K562 (cell line): ENCODE measurements around the gene ACAT2. TPM values are rescaled to one million over a fixed set of nuclear protein-coding genes. Genes with fewer than 3 reads are reported as not detected.

ENCODE experiments used
- BACH1 ChIP-seq: fragments of 200-800 bp; sonication (Bioruptor generic); IDR thresholded peaks from 2 replicates; pipeline ENCODE4 v1.6.1; 2016; ENCODE audit warnings: missing genetic modification characterization, missing compliant biosample characterization
- MED1 ChIP-seq: sonication (generic); formaldehyde crosslinking; IDR thresholded peaks from 2 replicates; pipeline ENCODE4 v1.8.1; 2023; ENCODE audit warnings: missing genetic modification reagents, borderline replicate concordance
- SNRNP70 ChIP-seq: fragments of 200-400 bp; formaldehyde crosslinking; optimal IDR thresholded peaks from 2 replicates; pipeline ENCODE3; 2017; ENCODE audit warnings: low read depth, low read length
- ZEB2 ChIP-seq: fragments of 450-650 bp; IDR thresholded peaks from 2 replicates; pipeline ENCODE4 v1.6.1; 2016
- polyA plus RNA-seq, 8 experiments: library from polyadenylated mRNA; depleted of rRNA in 4 of 8; stranded (reverse) in 5 of 8; unstranded in 3 of 8; fragments of >200 nt; fragmentation: Nextera tagmentation in 2 of 8; fragmentation: Illumina TruSeq in 1 of 8; extraction: Ambion mirVana in 2 of 8; extraction: Trizol in 1 of 8; gene quantifications; 2 replicates each; pipeline versions ENCODE4 v1.2.1 to v1.2.3, GENCODE V29; 2011 to 2014; ENCODE audit warnings: inconsistent platforms in 1 of 8, missing spikeins in 1 of 8
- total RNA-seq, 7 experiments: library from RNA; depleted of rRNA in 6 of 7; stranded (reverse); fragments of >200 nt in 6 of 7; fragmentation: Illumina TruSeq in 2 of 7; extraction: Trizol in 2 of 7; gene quantifications; 2 replicates each; pipeline versions ENCODE4 v1.2.1 to v1.2.3, GENCODE V29; 2011 to 2021; ENCODE audit warnings: low replicate concordance in 1 of 7
- TF ChIP-seq, protein P1 (sequence below): fragments of 250-450 bp; sonication (Bioruptor Pico); IDR thresholded peaks from 2 replicates; pipeline ENCODE4 v1.8.0; 2021; ENCODE audit warnings: moderate library complexity, mild to moderate bottlenecking, inconsistent platforms
- TF ChIP-seq, protein P2 (sequence below), 2 experiments: fragments of 450-650 bp in 1 of 2; sonication (generic) in 1 of 2; formaldehyde crosslinking in 1 of 2; IDR thresholded peaks; 2 replicates each; pipeline versions ENCODE4 v1.7.1 to v1.9.0; 2016 to 2022; ENCODE audit warnings: inconsistent platforms in 1 of 2, mild to moderate bottlenecking in 1 of 2, missing genetic modification reagents in 1 of 2

Gene ACAT2
- total and polyA plus RNA-seq, 9 of the 15 experiments (the other 6 are each of a cell fraction or from before 2014, with no cell fraction given): 63.0 to 309 (median 144) TPM

DNA sequence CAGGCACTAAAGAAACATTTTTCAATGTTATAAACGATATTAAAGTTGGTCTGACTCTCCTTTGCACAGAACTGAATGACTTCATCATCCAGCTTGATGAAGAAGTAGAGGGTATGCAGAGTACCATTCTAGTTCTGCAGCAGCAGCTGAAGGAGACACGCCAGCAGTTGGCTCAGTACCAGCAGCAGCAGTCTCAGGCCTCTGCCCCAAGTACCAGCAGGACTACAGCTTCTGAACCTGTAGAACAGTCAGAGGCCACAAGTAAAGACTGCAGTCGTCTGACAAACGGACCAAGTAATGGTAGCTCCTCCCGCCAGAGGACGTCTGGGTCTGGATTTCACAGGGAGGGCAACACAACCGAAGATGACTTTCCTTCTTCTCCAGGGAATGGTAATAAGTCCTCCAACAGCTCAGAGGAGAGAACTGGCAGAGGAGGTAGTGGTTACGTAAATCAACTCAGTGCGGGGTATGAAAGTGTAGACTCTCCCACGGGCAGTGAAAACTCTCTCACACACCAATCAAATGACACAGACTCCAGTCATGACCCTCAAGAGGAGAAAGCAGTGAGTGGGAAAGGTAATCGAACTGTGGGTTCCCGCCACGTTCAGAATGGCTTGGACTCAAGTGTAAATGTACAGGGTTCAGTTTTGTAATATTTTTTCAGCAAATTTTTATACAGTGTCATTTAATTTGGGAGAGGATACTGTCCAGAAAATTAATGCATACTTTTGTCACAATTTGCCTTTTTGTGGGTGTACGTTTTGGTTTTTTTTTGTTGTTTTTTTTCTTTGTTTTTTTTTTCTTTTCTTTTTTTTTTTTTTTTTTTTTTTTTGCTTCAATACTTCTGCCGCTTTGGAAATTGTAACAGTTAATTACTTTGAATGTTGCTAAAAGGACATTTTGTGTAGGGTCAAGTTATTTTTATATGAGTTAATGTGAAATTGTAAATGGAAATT is 6.6 kb upstream of the ACAT2 start (continued):
- TF ChIP-seq MED1 (CRISPR knock-in tag) (no peak), SNRNP70 (no peak), ZEB2 (no peak), BACH1 (tag) (no peak)
- TF ChIP-seq, protein P1, sequence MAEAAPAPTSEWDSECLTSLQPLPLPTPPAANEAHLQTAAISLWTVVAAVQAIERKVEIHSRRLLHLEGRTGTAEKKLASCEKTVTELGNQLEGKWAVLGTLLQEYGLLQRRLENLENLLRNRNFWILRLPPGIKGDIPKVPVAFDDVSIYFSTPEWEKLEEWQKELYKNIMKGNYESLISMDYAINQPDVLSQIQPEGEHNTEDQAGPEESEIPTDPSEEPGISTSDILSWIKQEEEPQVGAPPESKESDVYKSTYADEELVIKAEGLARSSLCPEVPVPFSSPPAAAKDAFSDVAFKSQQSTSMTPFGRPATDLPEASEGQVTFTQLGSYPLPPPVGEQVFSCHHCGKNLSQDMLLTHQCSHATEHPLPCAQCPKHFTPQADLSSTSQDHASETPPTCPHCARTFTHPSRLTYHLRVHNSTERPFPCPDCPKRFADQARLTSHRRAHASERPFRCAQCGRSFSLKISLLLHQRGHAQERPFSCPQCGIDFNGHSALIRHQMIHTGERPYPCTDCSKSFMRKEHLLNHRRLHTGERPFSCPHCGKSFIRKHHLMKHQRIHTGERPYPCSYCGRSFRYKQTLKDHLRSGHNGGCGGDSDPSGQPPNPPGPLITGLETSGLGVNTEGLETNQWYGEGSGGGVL (CRISPR knock-in tag): no peak
- TF ChIP-seq, protein P2, sequence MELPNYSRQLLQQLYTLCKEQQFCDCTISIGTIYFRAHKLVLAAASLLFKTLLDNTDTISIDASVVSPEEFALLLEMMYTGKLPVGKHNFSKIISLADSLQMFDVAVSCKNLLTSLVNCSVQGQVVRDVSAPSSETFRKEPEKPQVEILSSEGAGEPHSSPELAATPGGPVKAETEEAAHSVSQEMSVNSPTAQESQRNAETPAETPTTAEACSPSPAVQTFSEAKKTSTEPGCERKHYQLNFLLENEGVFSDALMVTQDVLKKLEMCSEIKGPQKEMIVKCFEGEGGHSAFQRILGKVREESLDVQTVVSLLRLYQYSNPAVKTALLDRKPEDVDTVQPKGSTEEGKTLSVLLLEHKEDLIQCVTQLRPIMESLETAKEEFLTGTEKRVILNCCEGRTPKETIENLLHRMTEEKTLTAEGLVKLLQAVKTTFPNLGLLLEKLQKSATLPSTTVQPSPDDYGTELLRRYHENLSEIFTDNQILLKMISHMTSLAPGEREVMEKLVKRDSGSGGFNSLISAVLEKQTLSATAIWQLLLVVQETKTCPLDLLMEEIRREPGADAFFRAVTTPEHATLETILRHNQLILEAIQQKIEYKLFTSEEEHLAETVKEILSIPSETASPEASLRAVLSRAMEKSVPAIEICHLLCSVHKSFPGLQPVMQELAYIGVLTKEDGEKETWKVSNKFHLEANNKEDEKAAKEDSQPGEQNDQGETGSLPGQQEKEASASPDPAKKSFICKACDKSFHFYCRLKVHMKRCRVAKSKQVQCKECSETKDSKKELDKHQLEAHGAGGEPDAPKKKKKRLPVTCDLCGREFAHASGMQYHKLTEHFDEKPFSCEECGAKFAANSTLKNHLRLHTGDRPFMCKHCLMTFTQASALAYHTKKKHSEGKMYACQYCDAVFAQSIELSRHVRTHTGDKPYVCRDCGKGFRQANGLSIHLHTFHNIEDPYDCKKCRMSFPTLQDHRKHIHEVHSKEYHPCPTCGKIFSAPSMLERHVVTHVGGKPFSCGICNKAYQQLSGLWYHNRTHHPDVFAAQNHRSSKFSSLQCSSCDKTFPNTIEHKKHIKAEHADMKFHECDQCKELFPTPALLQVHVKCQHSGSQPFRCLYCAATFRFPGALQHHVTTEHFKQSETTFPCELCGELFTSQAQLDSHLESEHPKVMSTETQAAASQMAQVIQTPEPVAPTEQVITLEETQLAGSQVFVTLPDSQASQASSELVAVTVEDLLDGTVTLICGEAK (IDR thresholded peaks at IDR 0.05): no peak
- TF ChIP-seq, protein P2 (CRISPR knock-in tag; IDR thresholded peaks at IDR 0.05): no peak
- TF ChIP-seq, all 486 proteins: peak for 2
